ENCODE measurements around the gene CD59. TPM values are rescaled to one million over a fixed set of nuclear protein-coding genes. Genes with fewer than 3 reads are reported as not detected.
A peak's percentile ranks its signal among the peaks of the same experiment; 100 is the strongest.

Gene CD59
- total and polyA plus RNA-seq, 2 donors (not counting 3 experiments of a cell fraction or from before 2014, with no cell fraction given) = 992 to 1,084 TPM

- Histone ChIP-seq H3K4me1 (ENCODE audit: control insufficient read depth, extremely low read depth, insufficient read depth, low read length) (no peaks in the 10 kb centered on the region), H3K36me3 (ENCODE audit: control insufficient read depth in 2 of 2, extremely low read depth in 1 of 2, insufficient read depth in 2 of 2, low read length in 2 of 2) (peaks cover 5 to 7% of the 10 kb centered on the region in 2 experiments), H3K79me2 (ENCODE audit: control insufficient read depth, insufficient read depth, low read length) (no peaks in the 10 kb centered on the region), H3K9me3 (replicated peaks; ENCODE audit: control insufficient read depth, insufficient read depth, low read length) (no peaks in the 10 kb centered on the region), H3K9ac (replicated peaks; ENCODE audit: extremely low read depth, insufficient read depth, low read length) (no peak overlapping the region), H3K27me3 (ENCODE audit: control insufficient read depth in 2 of 2, insufficient read depth in 2 of 2, low read length in 2 of 2) (no peaks in the 10 kb centered on the region), H3K27ac (ENCODE audit: insufficient read depth, low read depth, low read length) (no peak overlapping the region), H3K4me3 (replicated peaks in 1 of 3; ENCODE audit: insufficient read depth in 1 of 3, low read depth in 1 of 3, low read length in 3 of 3) (no peak overlapping the region), H3K4me2 (ENCODE audit: insufficient read depth, low read length) (no peak overlapping the region), H4K20me1 (replicated peaks; ENCODE audit: control insufficient read depth, extremely low read depth, insufficient read depth, low read length) (no peaks in the 10 kb centered on the region), H2AFZ (ENCODE audit: low read depth, low read length) (no peak overlapping the region), H3K9me1 (replicated peaks; ENCODE audit: control insufficient read depth, extremely low read depth, insufficient read depth, low read length) (no peaks in the 10 kb centered on the region)
- dilution Hi-C loops (cut with MboI; ENCODE audit: extremely low pct_ligation_motif_present, low sequenced_read_pairs) (no loop called here), intact Hi-C loops (cut with micrococcal nuclease) (no loop called here)
- TF ChIP-seq FOS (IDR thresholded peaks at IDR 0.05; ENCODE audit: borderline replicate concordance, insufficient read depth, low read length) (no peak), EZH2 (IDR thresholded peaks at IDR 0.05; ENCODE audit: borderline replicate concordance, low read depth, low read length, severe bottlenecking) (no peak)
- BruUV-seq (replicated peaks) = no TSS peak
- DNase-seq (ENCODE audit: low read depth, low spot score) (peak; percentile 60), FAIRE-seq (no peak)
- ChIA-PET CTCF (interaction anchor here (0.7 kb wide), 1 partner anchor 394 kb away, joined by 3 read pairs; no protein-coding TSS in a partner anchor), POLR2A (no interaction called here)
These were observed 11.8 kb upstream of the CD59 start for GRCh38 chr11:33747979-33748378.

GRCh38 chr11:33743291-33743690, 7.1 kb upstream of the CD59 start:
- TF ChIP-seq JUN (IDR thresholded peaks at IDR 0.05; ENCODE audit: borderline replicate concordance, insufficient read depth, insufficient read length, low read depth) (no peak), FOS (IDR thresholded peaks at IDR 0.05; ENCODE audit: borderline replicate concordance, insufficient read depth, low read length) (no peak)
- no TSS peak for BruUV-seq (replicated peaks)
- Histone ChIP-seq H3K9ac (replicated peaks; ENCODE audit: extremely low read depth, insufficient read depth, low read length) (no peak overlapping the region), H3K9me1 (replicated peaks; ENCODE audit: control insufficient read depth, extremely low read depth, insufficient read depth, low read length) (no peaks in the 10 kb centered on the region), H3K4me3 (replicated peaks in 1 of 3; ENCODE audit: insufficient read depth in 1 of 3, low read depth in 1 of 3, low read length in 3 of 3) (no peak overlapping the region), H3K4me1 (ENCODE audit: control insufficient read depth, extremely low read depth, insufficient read depth, low read length) (peaks cover under 1% of the 10 kb centered on the region), H3K79me2 (ENCODE audit: control insufficient read depth, insufficient read depth, low read length) (no peaks in the 10 kb centered on the region), H2AFZ (ENCODE audit: low read depth, low read length) (no peak overlapping the region), H3K9me3 (replicated peaks; ENCODE audit: control insufficient read depth, insufficient read depth, low read length) (no peaks in the 10 kb centered on the region), H3K27me3 (ENCODE audit: control insufficient read depth in 2 of 2, insufficient read depth in 2 of 2, low read length in 2 of 2) (no peaks in the 10 kb centered on the region), H3K36me3 (ENCODE audit: control insufficient read depth in 2 of 2, extremely low read depth in 1 of 2, insufficient read depth in 2 of 2, low read length in 2 of 2) (peaks cover 0 to 2% of the 10 kb centered on the region in 2 experiments), H3K4me2 (ENCODE audit: insufficient read depth, low read length) (no peak overlapping the region), H3K27ac (ENCODE audit: insufficient read depth, low read depth, low read length) (no peak overlapping the region), H4K20me1 (replicated peaks; ENCODE audit: control insufficient read depth, extremely low read depth, insufficient read depth, low read length) (no peaks in the 10 kb centered on the region)
- dilution Hi-C loops (cut with MboI; ENCODE audit: extremely low pct_ligation_motif_present, low sequenced_read_pairs) (no loop called here), intact Hi-C loops (cut with micrococcal nuclease) (no loop called here)
- FAIRE-seq (no peak), DNase-seq (ENCODE audit: low read depth, low spot score) (no peak)
- ChIA-PET CTCF (interaction anchor here (1.3 to 2.9 kb wide), 19 partner anchors 10 to 761 kb away, joined by 3 to 254 read pairs (median 26); partner anchors contain the start of gene C11orf91), POLR2A (interaction anchor here (1.7 to 2.2 kb wide), 2 partner anchors 19 to 41 kb away, joined by 7 to 8 read pairs; no protein-coding TSS in a partner anchor)

Measured in endothelial cell of umbilical vein (primary cell).